ENCODE data around the gene SPON1.
"Not testable (repeated sequence)": the region's sequence is repeated elsewhere in the genome, so short reads cannot be mapped to it uniquely, and the experiment has no call there.

- TF ChIP-seq POLR2A, CTCF, EP300, POLR2AphosphoS5 (IDR thresholded peaks at IDR 0.05): not testable (repeated sequence)
These were observed 23.7 kb upstream of the SPON1 start for GRCh38 chr11:13938829-13939228.
